Measurements from ENCODE around the gene B9D2. TPM values are rescaled to one million over a fixed set of nuclear protein-coding genes. Genes with fewer than 3 reads are reported as not detected.
A peak's percentile ranks its signal among the peaks of the same experiment; 100 is the strongest.

The B9D2 gene
- total RNA-seq, 4 donors from 2014 or later = 1.7 to 3.7 (median 2.5) TPM

- H3K4me3 ChIP-seq (ENCODE audit: low read depth, poor library complexity, severe bottlenecking) = no peak overlapping the region
- 93 to 96% methylated on average over 22 to 24 of the region's 24 CpGs for WGBS, 2 donors
- DNase-seq (ENCODE audit: low spot score in 2 of 2) = no peak
- intact Hi-C loops (cut with DNase I; ENCODE audit: low total_unique reads) = no loop called here
- TF ChIP-seq POLR2A (IDR thresholded peaks at IDR 0.05) (no peak), CTCF (IDR thresholded peaks at IDR 0.05) (no peak)
Observed at GRCh38 chr19:41316306-41316920, 47.5 kb downstream of the B9D2 start.

GRCh38 chr19:41311613-41312012 lies 52.3 kb downstream of the B9D2 start:
- WGBS, 2 donors = 86 to 88% methylated on average over 8 of the region's 8 CpGs
- TF ChIP-seq CTCF (IDR thresholded peaks at IDR 0.05) = no peak
- TF ChIP-seq POLR2A (IDR thresholded peaks at IDR 0.05) = no peak
- DNase-seq (ENCODE audit: low spot score in 2 of 2) = no peak
- H3K4me3 ChIP-seq (ENCODE audit: low read depth, poor library complexity, severe bottlenecking) = no peak overlapping the region
- intact Hi-C loops (cut with DNase I; ENCODE audit: low total_unique reads) = loop anchor here (2.0 kb wide), 1 partner anchor 649 kb away; no protein-coding TSS in a partner anchor

- DNase-seq (ENCODE audit: low spot score in 2 of 2) = no peak
- no peak overlapping the region for H3K4me3 ChIP-seq (ENCODE audit: low read depth, poor library complexity, severe bottlenecking)
- TF ChIP-seq POLR2A (IDR thresholded peaks at IDR 0.05) (no peak), CTCF (IDR thresholded peaks at IDR 0.05) (no peak)
- intact Hi-C loops (cut with DNase I; ENCODE audit: low total_unique reads) = loop anchor here (2.0 kb wide), 1 partner anchor 648 kb away; no protein-coding TSS in a partner anchor
- 49 to 57% methylated on average over 5 of the region's 5 CpGs for WGBS, 2 donors
Observed at GRCh38 chr19:41311072-41311471, 52.9 kb downstream of the B9D2 start.

- DNase-seq (ENCODE audit: low spot score in 2 of 2) = peak; percentile 78 to 97
- intact Hi-C loops (cut with DNase I; ENCODE audit: low total_unique reads) = loop anchor here (2.0 kb wide), 1 partner anchor 647 kb away; no protein-coding TSS in a partner anchor
- TF ChIP-seq CTCF (IDR thresholded peaks at IDR 0.05) = peak in 1 of 3 donors; percentile 4
- peak in 1 of 2 donors; percentile 44 for TF ChIP-seq POLR2A (IDR thresholded peaks at IDR 0.05)
- peak within 1 kb of the TSS; percentile 50 for H3K4me3 ChIP-seq (ENCODE audit: low read depth, poor library complexity, severe bottlenecking)
- WGBS, 2 donors = 0 to 1% methylated on average over 47 of the region's 47 CpGs
Observed at GRCh38 chr19:41310033-41310831, 53.7 kb downstream of the B9D2 start, which contains the start of gene CCDC97. Gene CCDC97 (plus strand): TSS chr19:41310172. CDS start chr19:41310311, 139 bp downstream.

GRCh38 chr19:41309180-41310032 lies 54.5 kb downstream of the B9D2 start:
- H3K4me3 ChIP-seq (ENCODE audit: low read depth, poor library complexity, severe bottlenecking) = peak overlapping the region; percentile 50
- TF ChIP-seq CTCF (IDR thresholded peaks at IDR 0.05) (no peak), POLR2A (IDR thresholded peaks at IDR 0.05) (no peak)
- intact Hi-C loops (cut with DNase I; ENCODE audit: low total_unique reads) = loop anchor here (2.0 to 5.0 kb wide), 2 partner anchors 107 to 647 kb away; no protein-coding TSS in a partner anchor
- DNase-seq (ENCODE audit: low spot score in 2 of 2) = peak in 1 of 2 donors; percentile 41
- whole genome bisulfite sequencing, 2 donors = 3 to 7% methylated on average over 26 of the region's 26 CpGs
